A549 (cell line): ENCODE data around the gene EPB41L1. TPM values are rescaled to one million over a fixed set of nuclear protein-coding genes. Genes with fewer than 3 reads are reported as not detected.

ENCODE experiments used
- ATAC-seq, 2 experiments: fragments of 200-7000 bp in 1 of 2; fragments of >200 bp in 1 of 2; cut with Nextera tagmentation in 1 of 2; cut with Tn5 transposase in 1 of 2; 3 replicates each; pipeline versions ENCODE4 v1.8.0 to v1.9.1; 2018 to 2020; ENCODE audit warnings: mild to moderate bottlenecking in 1 of 2, moderate library complexity in 1 of 2
- CTCF ChIA-PET: fragments of 300-600 bp; sonication (Branson Sonifier 250); formaldehyde crosslinking; extraction: SDS; loops from one replicate; lab custom pipeline; 2021; ENCODE audit warnings: antibody characterized with exemption, inconsistent platforms; lab: Yijun Ruan, JAX
- POLR2A ChIA-PET: fragments of 350-600 bp; formaldehyde crosslinking; extraction: SDS; loops from one replicate; lab custom pipeline; 2021; ENCODE audit warnings: antibody characterized with exemption, inconsistent platforms; lab: Yijun Ruan, JAX
- DNase-seq, 2 experiments: peaks; one replicate each; pipeline versions ENCODE4 v3.0.0 to v3.0.0-alpha.2; 2011 to 2016; ENCODE audit warnings: low read depth in 1 of 2, low spot score in 1 of 2
- FAIRE-seq: peaks from 2 replicates; lab custom pipeline; 2011; peaks lifted over from hg19 to GRCh38; lab: Jason Lieb, UNC
- H3K27ac ChIP-seq, 2 experiments: fragments of >200 bp; sonication (Bioruptor Twin); formaldehyde crosslinking; 3 replicates each; pipeline ENCODE4 v1.5.1; 2016 to 2017
- H3K4me1 ChIP-seq: fragments of >200 bp; sonication (Bioruptor Twin); formaldehyde crosslinking; 3 replicates; pipeline ENCODE4 v1.6.1; 2016
- H3K4me2 ChIP-seq: fragments of >200 bp; sonication (Bioruptor Twin); formaldehyde crosslinking; 3 replicates; pipeline ENCODE4 v1.6.1; 2016
- H3K4me3 ChIP-seq: fragments of >200 bp; sonication (Bioruptor Twin); formaldehyde crosslinking; 3 replicates; pipeline ENCODE4 v1.5.1; 2016
- H3K9me3 ChIP-seq: fragments of >200 bp; sonication (Bioruptor Twin); formaldehyde crosslinking; 3 replicates; pipeline ENCODE4 v1.6.1; 2016
- ATOH8 ChIP-seq: fragments of 250-450 bp; sonication (Bioruptor Pico); IDR thresholded peaks from 2 replicates; pipeline ENCODE4 v1.5.0; 2020; ENCODE audit warnings: low read depth, mild to moderate bottlenecking, moderate library complexity
- CBX8 ChIP-seq: fragments of 200-600 bp; sonication (generic); IDR thresholded peaks from 2 replicates; pipeline ENCODE4 v1.6.1; 2016
- EHF ChIP-seq: fragments of 250-450 bp; sonication (Bioruptor Pico); IDR thresholded peaks from 2 replicates; pipeline ENCODE4 v1.5.0; 2020; ENCODE audit warnings: mild to moderate bottlenecking
- EP300 ChIP-seq, 2 experiments: fragments of >200 bp; sonication (Bioruptor Twin); formaldehyde crosslinking; IDR thresholded peaks; 2 replicates in 1 of 2; 3 replicates in 1 of 2; pipeline ENCODE4 v1.6.1; 2016 to 2017
- FOSL2 ChIP-seq, 2 experiments: fragments of 450-650 bp in 1 of 2; fragments of >200 bp in 1 of 2; sonication (Bioruptor Twin) in 1 of 2; formaldehyde crosslinking; IDR thresholded peaks; 2 replicates each; pipeline versions ENCODE4 v1.5.0 to v1.6.1; 2016 to 2020; ENCODE audit warnings: mild to moderate bottlenecking in 1 of 2, moderate library complexity in 1 of 2
- HOXA7 ChIP-seq: fragments of 250-450 bp; sonication (Bioruptor Pico); IDR thresholded peaks from 2 replicates; pipeline ENCODE4 v1.5.0; 2020; ENCODE audit warnings: mild to moderate bottlenecking, moderate library complexity
- HOXB5 ChIP-seq: fragments of 250-450 bp; sonication (Bioruptor Pico); IDR thresholded peaks from 2 replicates; pipeline ENCODE4 v1.5.0; 2020; ENCODE audit warnings: mild to moderate bottlenecking, moderate library complexity
- JUN ChIP-seq, 2 experiments: fragments of >200 bp; sonication (Bioruptor Twin); formaldehyde crosslinking; IDR thresholded peaks; 2 replicates in 1 of 2; 3 replicates in 1 of 2; pipeline ENCODE4 v1.6.1; 2016 to 2017
- JUNB ChIP-seq: fragments of >200 bp; sonication (Bioruptor Twin); formaldehyde crosslinking; IDR thresholded peaks from 2 replicates; pipeline ENCODE4 v1.6.1; 2016
- KDM5A ChIP-seq: fragments of 200-600 bp; sonication (generic); IDR thresholded peaks from 2 replicates; pipeline ENCODE4 v1.6.1; 2016; ENCODE audit warnings: antibody characterized with exemption, mild to moderate bottlenecking
- NFE2L2 ChIP-seq: fragments of 150-350 bp; conservative IDR thresholded peaks from 2 replicates; pipeline ENCODE4 v1.6.1; 2014; ENCODE audit warnings: low read length
- POLR2AphosphoS2 ChIP-seq: conservative IDR thresholded peaks from 2 replicates; pipeline ENCODE4 v1.6.1; 2012; ENCODE audit warnings: low read length, improper control_type of control experiment, inconsistent platforms
- RAD21 ChIP-seq, 2 experiments: fragments of >200 bp in 1 of 2; sonication (Bioruptor Twin) in 1 of 2; formaldehyde crosslinking in 1 of 2; IDR thresholded peaks in 1 of 2; conservative IDR thresholded peaks in 1 of 2; 2 replicates in 1 of 2; 3 replicates in 1 of 2; pipeline ENCODE4 v1.6.1; 2012 to 2018; ENCODE audit warnings: inconsistent platforms in 1 of 2
- REST ChIP-seq: fragments of 200-600 bp; sonication (generic); IDR thresholded peaks from 2 replicates; pipeline ENCODE4 v1.6.1; 2016; ENCODE audit warnings: antibody characterized with exemption, mild to moderate bottlenecking, moderate library complexity
- SREBF2 ChIP-seq: fragments of 450-650 bp; IDR thresholded peaks from 2 replicates; pipeline ENCODE4 v1.6.1; 2014; ENCODE audit warnings: mild to moderate bottlenecking, moderate library complexity
- ZC3H11A ChIP-seq: fragments of 450-650 bp; IDR thresholded peaks from 2 replicates; pipeline ENCODE4 v1.6.1; 2014; ENCODE audit warnings: antibody characterized with exemption, mild to moderate bottlenecking
- WGBS: methylation state at CpG from one replicate; pipeline ENCODE4 v1.1.6; 2017; ENCODE audit errors: missing lambda C conversion rate; 5-methylcytosine and 5-hydroxymethylcytosine counted together
- polyA plus RNA-seq, 4 experiments: library from polyadenylated mRNA; depleted of rRNA in 3 of 4; stranded (reverse); fragments of >200 nt; fragmentation: RNase III in 1 of 4; extraction: RNeasy Plus Mini Kit Qiagen cat#74134 plus additional on column Dnase treatment in 1 of 4; gene quantifications; 2 replicates in 3 of 4; 3 replicates in 1 of 4; pipeline ENCODE4 v1.2.3, GENCODE V29; 2011 to 2017
- TF ChIP-seq, protein P1 (sequence below): IDR thresholded peaks from 2 replicates; pipeline ENCODE4 v1.6.1; 2012

The EPB41L1 gene
- polyA plus RNA-seq, 2 of the 4 experiments (the other 2 are of a cell fraction) = 45.9 to 94.4 TPM

DNA sequence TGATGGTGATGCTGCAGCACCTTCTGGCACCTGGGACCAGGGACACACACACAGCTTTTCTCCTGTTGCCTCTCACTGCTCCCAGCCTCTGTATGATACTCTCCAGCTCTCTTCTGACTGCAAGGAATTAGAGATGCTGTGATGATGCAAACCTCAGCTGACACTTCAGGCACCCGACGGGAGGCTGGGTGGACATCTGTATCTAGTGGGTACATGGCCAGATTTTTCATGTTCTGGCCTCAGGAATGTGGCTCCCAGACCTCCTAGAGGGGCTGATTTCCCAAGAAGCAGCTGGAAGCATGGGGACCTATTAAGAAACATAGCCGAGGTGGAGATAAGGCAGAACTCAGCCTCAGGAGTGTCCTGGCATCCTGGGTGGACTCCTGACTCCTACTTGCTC lies 6.8 kb upstream of the EPB41L1 start (continued):
- TF ChIP-seq REST (no peak), HOXB5 (CRISPR knock-in tag) (no peak), KDM5A (no peak)
- TF ChIP-seq, protein P1, sequence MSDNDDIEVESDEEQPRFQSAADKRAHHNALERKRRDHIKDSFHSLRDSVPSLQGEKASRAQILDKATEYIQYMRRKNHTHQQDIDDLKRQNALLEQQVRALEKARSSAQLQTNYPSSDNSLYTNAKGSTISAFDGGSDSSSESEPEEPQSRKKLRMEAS = no peak
- TF ChIP-seq, all 56 proteins: peak for 0

- ChIA-PET POLR2A (no interaction called here), CTCF (interaction anchor here (0.5 to 8.5 kb wide), 9 partner anchors 9 to 350 kb away, joined by 3 to 120 read pairs (median 3); partner anchors contain the start of gene SCAND1)
- WGBS = 94% methylated on average over 2 of the region's 2 CpGs
- Histone ChIP-seq H3K9me3 (no peaks in the 10 kb centered on the region), H3K4me2 (no peak overlapping the region), H3K4me3 (no peak overlapping the region), H3K4me1 (peaks cover 42% of the 10 kb centered on the region), H3K27ac (no peak overlapping the region)
- TF ChIP-seq POLR2AphosphoS2 (no peak), ATOH8 (CRISPR knock-in tag) (no peak), HOXA7 (CRISPR knock-in tag) (no peak), JUNB (no peak), ZC3H11A (no peak), NFE2L2 (no peak), JUN (IDR thresholded peaks at IDR 0.05) (no peak), EP300 (IDR thresholded peaks at IDR 0.05) (no peak)
- no peak for DNase-seq
- FAIRE-seq = no peak
- ATAC-seq = no peak
Measured at GRCh38 chr20:36148439-36148838, 6.1 kb upstream of the EPB41L1 start.

DNA sequence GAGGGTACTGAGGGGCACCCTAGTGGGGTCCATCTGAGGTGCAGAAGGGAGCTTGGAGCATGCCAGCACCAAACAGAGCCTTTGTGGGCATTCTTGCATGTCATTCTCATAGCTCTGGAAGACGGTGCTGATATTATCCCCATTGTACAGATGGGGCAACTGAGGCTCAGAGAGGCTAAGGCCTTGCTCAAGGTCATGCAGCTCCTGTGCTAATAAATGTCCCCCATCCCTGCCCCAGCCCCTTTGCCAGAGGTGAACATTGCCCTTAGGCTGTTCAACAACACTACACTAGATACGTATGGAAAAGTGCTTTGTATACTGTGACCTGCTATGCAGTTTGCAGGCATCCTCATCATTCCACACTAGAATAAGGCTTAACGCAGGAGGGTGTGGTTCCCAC lies 5.5 kb upstream of the EPB41L1 start:
- 82% methylated on average over 3 of the region's 3 CpGs for WGBS
- TF ChIP-seq RAD21 (conservative IDR thresholded peaks at IDR 0.05 in 1 of 2, IDR thresholded peaks at IDR 0.05 in 1 of 2) (no peak), CBX8 (no peak), FOSL2 (IDR thresholded peaks at IDR 0.05) (no peak), FOSL2 (CRISPR knock-in tag; IDR thresholded peaks at IDR 0.05) (no peak), EHF (no peak), EP300 (IDR thresholded peaks at IDR 0.05) (no peak), JUN (IDR thresholded peaks at IDR 0.05) (no peak)

GRCh38 chr20:36149469-36149868 lies 5.1 kb upstream of the EPB41L1 start:
- ChIA-PET CTCF (interaction anchor here (0.6 to 8.5 kb wide), 5 partner anchors 11 to 290 kb away, joined by 3 to 120 read pairs (median 3); no protein-coding TSS in a partner anchor), POLR2A (no interaction called here)
- Histone ChIP-seq H3K4me1 (peaks cover 45% of the 10 kb centered on the region), H3K4me3 (no peak overlapping the region)
- ATAC-seq = no peak
- no peak for TF ChIP-seq SREBF2
- TF ChIP-seq, all 56 proteins: peak for 0
- H3K9me3 ChIP-seq = no peaks in the 10 kb centered on the region
- FAIRE-seq (no peak), DNase-seq (no peak)
- WGBS = 56% methylated on average over 3 of the region's 3 CpGs
- H3K4me2 ChIP-seq = no peak overlapping the region
- peak overlapping the region in 1 of 2 experiments; percentile 54; a peak in 3 of 6 replicates for H3K27ac ChIP-seq

More for the DNA sequence above, 5.5 kb upstream of the EPB41L1 start:
- ATAC-seq (no peak), FAIRE-seq (no peak), DNase-seq (no peak)
- Histone ChIP-seq H3K4me3 (no peak overlapping the region), H3K4me1 (peaks cover 47% of the 10 kb centered on the region), H3K27ac (no peak overlapping the region; a peak in 1 of 6 replicates), H3K9me3 (no peaks in the 10 kb centered on the region), H3K4me2 (no peak overlapping the region)
- ChIA-PET POLR2A (no interaction called here), CTCF (interaction anchor here (0.6 to 8.5 kb wide), 8 partner anchors 10 to 290 kb away, joined by 3 to 120 read pairs (median 3); partner anchors contain the start of gene SCAND1)
